ENCODE measurements around the gene BRSK1.

The BRSK1 gene

DNA sequence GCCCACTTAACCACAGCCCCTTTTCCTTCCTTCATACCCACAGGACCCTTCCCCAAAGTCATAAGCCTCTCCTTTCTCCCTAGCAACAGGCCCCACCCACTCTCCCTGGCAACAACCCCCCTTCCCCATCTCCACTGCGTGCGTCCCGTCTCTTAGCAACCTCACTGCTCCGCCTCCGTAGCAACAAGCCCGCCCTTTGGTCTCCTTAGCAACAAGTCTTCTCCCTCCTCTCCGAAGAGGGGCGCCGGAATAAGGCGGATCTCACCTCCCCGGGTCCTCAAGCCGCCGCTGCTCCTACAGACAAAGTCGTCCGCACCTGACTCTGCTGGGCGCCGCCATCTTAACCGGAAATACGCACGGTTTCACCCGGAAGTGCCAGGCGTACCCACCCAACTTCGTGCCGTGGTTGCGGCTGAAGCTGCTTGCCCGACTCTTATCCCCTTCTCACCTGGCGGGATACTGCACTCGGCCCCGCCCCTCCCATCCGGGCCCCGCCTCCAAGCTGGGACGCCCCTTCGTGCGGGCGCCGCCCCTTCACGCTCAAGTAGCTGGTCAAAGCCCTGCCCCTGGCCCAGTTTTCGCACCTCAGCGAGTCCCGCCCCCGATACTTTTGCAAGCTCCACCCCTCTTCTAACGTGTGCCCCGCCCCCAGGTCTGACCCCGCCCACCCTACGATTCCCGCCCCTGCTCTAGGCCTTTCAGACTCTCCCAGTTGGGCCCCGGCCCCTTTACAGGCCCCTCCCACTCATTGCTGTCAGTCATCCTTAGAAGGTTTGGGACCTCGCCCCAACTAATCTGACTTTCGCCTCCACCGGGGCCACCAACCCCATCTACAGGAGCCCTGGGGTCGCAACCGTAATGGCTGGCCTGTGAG, 3.8 kb upstream of the BRSK1 start, which contains the start of gene HSPBP1:
HSPBP1 (minus strand) TSS at position 341 of the 874 bp plus-strand sequence. CDS start 502 bp downstream, outside the sequence.
- peak; percentile 96 for DNase-seq
- 0 out of 2 replicates have a peak, but pooled peaks cover 3% of the 10 kb centered on the region for H3K4me1 ChIP-seq
- TF ChIP-seq, protein P1, sequence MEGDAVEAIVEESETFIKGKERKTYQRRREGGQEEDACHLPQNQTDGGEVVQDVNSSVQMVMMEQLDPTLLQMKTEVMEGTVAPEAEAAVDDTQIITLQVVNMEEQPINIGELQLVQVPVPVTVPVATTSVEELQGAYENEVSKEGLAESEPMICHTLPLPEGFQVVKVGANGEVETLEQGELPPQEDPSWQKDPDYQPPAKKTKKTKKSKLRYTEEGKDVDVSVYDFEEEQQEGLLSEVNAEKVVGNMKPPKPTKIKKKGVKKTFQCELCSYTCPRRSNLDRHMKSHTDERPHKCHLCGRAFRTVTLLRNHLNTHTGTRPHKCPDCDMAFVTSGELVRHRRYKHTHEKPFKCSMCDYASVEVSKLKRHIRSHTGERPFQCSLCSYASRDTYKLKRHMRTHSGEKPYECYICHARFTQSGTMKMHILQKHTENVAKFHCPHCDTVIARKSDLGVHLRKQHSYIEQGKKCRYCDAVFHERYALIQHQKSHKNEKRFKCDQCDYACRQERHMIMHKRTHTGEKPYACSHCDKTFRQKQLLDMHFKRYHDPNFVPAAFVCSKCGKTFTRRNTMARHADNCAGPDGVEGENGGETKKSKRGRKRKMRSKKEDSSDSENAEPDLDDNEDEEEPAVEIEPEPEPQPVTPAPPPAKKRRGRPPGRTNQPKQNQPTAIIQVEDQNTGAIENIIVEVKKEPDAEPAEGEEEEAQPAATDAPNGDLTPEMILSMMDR (IDR thresholded peaks at IDR 0.05; ENCODE audit: low read depth, low read length) = no peak

DNA sequence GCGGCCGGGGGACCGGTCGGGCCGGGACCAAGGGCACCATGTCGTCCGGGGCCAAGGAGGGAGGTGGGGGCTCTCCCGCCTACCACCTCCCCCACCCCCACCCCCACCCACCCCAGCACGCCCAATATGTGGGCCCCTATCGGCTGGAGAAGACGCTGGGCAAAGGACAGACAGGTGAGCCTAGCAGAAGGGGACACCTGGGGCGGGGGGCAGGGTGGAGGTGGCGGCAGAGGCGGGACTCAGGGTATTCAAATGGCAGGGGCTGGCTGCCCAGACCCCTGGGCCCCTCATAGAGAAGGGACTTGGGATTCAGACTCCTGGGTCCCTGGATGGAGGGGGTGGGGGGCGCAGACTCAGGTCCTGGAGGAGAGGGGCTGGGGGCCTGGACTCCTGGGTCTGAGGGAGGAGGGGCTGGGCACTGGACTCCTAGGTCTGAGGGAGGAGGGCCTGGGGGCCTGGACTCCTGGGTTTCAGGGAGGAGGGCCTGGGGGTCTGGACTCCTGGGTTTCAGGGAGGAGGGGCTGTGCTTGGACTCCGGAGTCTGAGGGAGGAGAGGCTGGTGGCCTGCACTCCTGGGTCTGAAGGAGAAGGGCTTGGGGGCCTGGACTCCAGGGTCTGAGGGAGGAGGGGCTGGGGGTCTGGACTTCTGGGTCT, 735 bp downstream of the BRSK1 start:
- TF ChIP-seq, protein P1 (IDR thresholded peaks at IDR 0.05; ENCODE audit: low read depth, low read length) = no peak
- Histone ChIP-seq H3K4me1 (0 out of 2 replicates have a peak, but pooled peaks cover 3% of the 10 kb centered on the region), H3K9me3 (no peaks in the 10 kb centered on the region), H3K36me3 (peaks cover 8% of the 10 kb centered on the region), H3K4me3 (ENCODE audit: low read depth, low read length) (peak overlapping the region; percentile 58), H3K27me3 (no peaks in the 10 kb centered on the region)
- no peak for DNase-seq

More for the DNA sequence above, 3.8 kb upstream of the BRSK1 start, which contains the start of gene HSPBP1:
- no peaks in the 10 kb centered on the region for H3K27me3 ChIP-seq
- peaks cover 4% of the 10 kb centered on the region; the same call in 1 of the 2 replicates for H3K36me3 ChIP-seq
- peak within 1 kb of the TSS; percentile 96 for H3K4me3 ChIP-seq (ENCODE audit: low read depth, low read length)
- no peaks in the 10 kb centered on the region for H3K9me3 ChIP-seq

DNA sequence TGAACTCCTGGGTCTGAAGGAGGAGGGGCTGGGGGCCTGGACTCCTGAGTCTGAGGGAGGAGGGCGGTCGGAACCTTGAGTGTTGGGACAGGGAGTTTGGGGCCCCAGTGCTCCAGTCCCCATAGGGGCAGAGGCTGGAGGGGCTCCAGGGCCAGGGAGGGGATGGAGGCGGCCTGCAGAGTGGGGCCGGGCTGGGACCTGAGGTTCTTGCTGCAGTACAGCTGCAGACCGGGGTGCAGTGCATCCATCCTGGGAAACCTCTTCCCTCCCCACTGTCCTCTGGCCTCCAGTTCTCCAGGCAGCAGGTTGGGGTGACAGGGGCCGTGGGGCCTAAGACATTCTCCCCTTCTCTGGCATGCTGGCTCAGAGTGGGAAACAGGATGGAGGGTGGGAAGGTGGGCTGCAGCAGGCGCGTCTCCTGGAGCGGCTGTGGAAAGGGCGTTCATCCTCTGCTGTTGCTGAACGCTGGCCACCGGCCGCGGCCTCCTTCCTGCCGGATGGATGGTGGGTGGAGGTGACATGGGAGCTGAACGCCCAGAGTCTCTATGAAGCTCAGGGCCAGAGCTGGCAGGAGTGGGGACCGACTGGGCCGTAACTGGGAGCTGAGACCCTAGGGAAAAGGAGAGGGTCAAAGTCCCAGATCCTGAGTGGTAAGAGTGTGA, 1.6 kb downstream of the BRSK1 start:
- no peak overlapping the region; the same call in 1 of the 2 replicates for H3K4me3 ChIP-seq (ENCODE audit: low read depth, low read length)
- DNase-seq = no peak
- peaks cover 12% of the 10 kb centered on the region for H3K36me3 ChIP-seq
- H3K4me1 ChIP-seq = 0 out of 2 replicates have a peak, but pooled peaks cover 3% of the 10 kb centered on the region
- H3K9me3 ChIP-seq = no peaks in the 10 kb centered on the region
- no peaks in the 10 kb centered on the region for H3K27me3 ChIP-seq
- TF ChIP-seq, protein P1 (IDR thresholded peaks at IDR 0.05; ENCODE audit: low read depth, low read length) = no peak

DNA sequence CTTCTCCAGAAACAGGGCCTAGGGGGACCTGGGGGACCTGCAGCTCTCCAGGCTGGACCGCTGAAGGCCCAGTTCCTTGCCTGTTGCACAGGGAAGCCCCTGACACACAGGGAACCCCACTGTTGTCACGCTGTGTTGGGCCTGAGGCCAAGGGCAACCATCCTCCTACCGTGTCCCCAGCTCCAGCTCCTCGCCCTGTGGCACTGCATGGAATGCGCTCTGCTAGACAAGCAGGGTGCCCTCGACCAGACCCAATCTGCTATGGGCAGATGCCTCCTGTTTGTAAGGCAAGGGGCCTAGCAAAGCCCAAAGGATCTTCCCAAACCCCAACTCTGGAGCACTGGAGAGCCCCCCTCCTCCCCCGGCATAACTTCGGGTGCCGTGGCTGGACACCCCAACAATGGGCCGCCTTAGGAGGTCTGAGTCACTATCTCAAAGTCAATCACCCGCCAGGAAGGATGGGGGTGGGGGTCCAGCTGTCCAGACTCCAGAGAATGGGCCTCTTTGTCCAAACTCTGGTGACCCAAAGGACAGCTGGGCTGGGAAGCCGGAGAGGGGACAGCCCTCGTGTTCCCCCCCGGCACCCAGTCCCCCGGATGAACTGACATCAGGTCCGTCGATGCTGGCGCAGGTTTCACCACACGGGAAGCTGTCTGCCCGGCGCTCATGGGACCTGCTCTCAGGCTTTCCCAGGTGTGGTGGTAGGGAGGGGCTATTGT, 3.7 kb downstream of the BRSK1 start:
- TF ChIP-seq, protein P1 (IDR thresholded peaks at IDR 0.05; ENCODE audit: low read depth, low read length) = no peak

DNA sequence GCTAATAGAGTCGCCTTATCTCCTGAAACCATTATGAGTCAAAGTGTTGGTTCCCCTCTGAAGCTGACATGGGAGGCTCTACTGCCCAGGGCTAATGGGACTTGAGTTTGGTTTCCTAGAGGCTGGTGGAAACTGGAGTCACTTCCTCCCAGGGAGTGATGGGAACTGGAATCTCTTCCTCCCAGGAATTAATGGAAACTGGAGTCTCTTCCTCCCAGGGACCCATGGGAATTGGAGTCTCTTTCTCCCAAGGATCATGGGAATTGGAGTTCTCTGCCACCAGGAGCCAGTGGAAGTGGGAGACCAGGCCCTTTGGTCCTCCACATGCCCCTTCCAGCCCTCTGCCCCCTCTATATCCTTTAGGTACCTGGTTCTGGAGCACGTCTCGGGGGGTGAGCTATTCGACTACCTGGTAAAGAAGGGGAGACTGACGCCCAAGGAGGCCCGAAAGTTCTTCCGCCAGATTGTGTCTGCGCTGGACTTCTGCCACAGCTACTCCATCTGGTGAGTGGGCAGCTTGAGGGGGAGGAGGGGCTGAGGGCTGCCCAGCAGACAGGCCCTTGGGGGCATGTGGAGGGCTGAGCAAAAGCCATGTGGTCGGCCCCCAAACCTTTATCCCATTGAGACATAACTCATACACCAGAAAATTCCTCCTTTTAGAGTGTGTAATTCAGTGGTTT, 5.5 kb downstream of the BRSK1 start:
- TF ChIP-seq, protein P1 (IDR thresholded peaks at IDR 0.05; ENCODE audit: low read depth, low read length) = no peak
- Histone ChIP-seq H3K27me3 (no peaks in the 10 kb centered on the region), H3K36me3 (peaks cover 25% of the 10 kb centered on the region), H3K4me3 (ENCODE audit: low read depth, low read length) (no peak overlapping the region), H3K4me1 (no peaks in the 10 kb centered on the region; the same call in 1 of the 2 replicates), H3K9me3 (no peaks in the 10 kb centered on the region)
- no peak for DNase-seq

More for the DNA sequence above, 3.7 kb downstream of the BRSK1 start:
- peaks cover 3% of the 10 kb centered on the region; the same call in 1 of the 2 replicates for H3K4me1 ChIP-seq
- H3K9me3 ChIP-seq = no peaks in the 10 kb centered on the region
- DNase-seq = no peak
- H3K4me3 ChIP-seq (ENCODE audit: low read depth, low read length) = no peak overlapping the region
- H3K36me3 ChIP-seq = peaks cover 25% of the 10 kb centered on the region
- no peaks in the 10 kb centered on the region for H3K27me3 ChIP-seq

Data from BE2C (cell line).